Natural killer cell treated with Interleukin-12 subunit alpha and Interleukin-12 subunit beta and Interleukin-15 and Interleukin-18, amount 100 ng/mL, for 72 hours (primary cell): ENCODE measurements around the gene MED12L. TPM values are rescaled to one million over a fixed set of nuclear protein-coding genes. Genes with fewer than 3 reads are reported as not detected.
"Not testable (repeated sequence)": the region's sequence is repeated elsewhere in the genome, so short reads cannot be mapped to it uniquely, and the experiment has no call there.

Experiments used
- ATAC-seq, 2 donors: fragments of 150-1000 bp; cut with Tn5 transposase in 1 of 2; sonication (Bioruptor Pico), chemical (Tn5 transposase) in 1 of 2; 2 replicates each; pipeline ENCODE4 v1.10.0; 2021
- DNase-seq: peaks from one replicate; pipeline ENCODE4 v3.0.0; 2022; ENCODE audit warnings: low spot score
- H3K27ac Mint-ChIP-seq, 2 donors: 1 replicate in 1 of 2; 2 replicates in 1 of 2; pipeline ENCODE4 v1.8.0; 2022; ENCODE audit warnings: mixed read lengths in 2 of 2, mild to moderate bottlenecking in 1 of 2, moderate library complexity in 1 of 2
- H3K27me3 Mint-ChIP-seq, 2 donors: 1 replicate in 1 of 2; 2 replicates in 1 of 2; pipeline ENCODE4 v1.8.0; 2022; ENCODE audit warnings: mixed read lengths in 2 of 2
- H3K36me3 Mint-ChIP-seq: one replicate; pipeline ENCODE4 v1.8.0; 2022; ENCODE audit warnings: mixed read lengths
- H3K4me1 Mint-ChIP-seq, 2 donors: 1 replicate in 1 of 2; 2 replicates in 1 of 2; pipeline ENCODE4 v1.8.0; 2022; ENCODE audit warnings: low read depth in 2 of 2, mixed read lengths in 2 of 2, mild to moderate bottlenecking in 1 of 2
- H3K4me3 Mint-ChIP-seq: one replicate; pipeline ENCODE4 v1.8.0; 2022; ENCODE audit warnings: mixed read lengths
- H3K9me3 Mint-ChIP-seq: 2 replicates; pipeline ENCODE4 v1.8.0; 2022; ENCODE audit warnings: mixed read lengths
- total RNA-seq, 2 donors: library from RNA; stranded (reverse); gene quantifications; one replicate each; pipeline ENCODE4 v1.2.3, GENCODE V29; 2022

Gene MED12L
- total RNA-seq: 1 to 10 TPM; 1.7 to 2.8 TPM

- H3K27me3 Mint-ChIP-seq: peaks cover 26 to 60% of the 10 kb centered on the region in 2 donors
- ATAC-seq (peak; percentile 88 to 92), DNase-seq (peak; percentile 81)
- no peak within 1 kb of the TSS for H3K27ac Mint-ChIP-seq
- no peaks in the 10 kb centered on the region for H3K36me3 Mint-ChIP-seq
- H3K4me3 Mint-ChIP-seq: peak within 1 kb of the TSS; percentile 81
- no peaks in the 10 kb centered on the region for H3K9me3 Mint-ChIP-seq
- H3K4me1 Mint-ChIP-seq: peaks cover 5 to 9% of the 10 kb centered on the region in 2 donors
Observed at GRCh38 chr3:151085227-151085888, at the start of gene MED12L. TSS of gene MED12L (plus strand) at chr3:151085664. CDS start at chr3:151086927, 1,263 bp downstream.

GRCh38 chr3:151037746-151038477, 47.6 kb upstream of the MED12L start:
- ATAC-seq: no peak
- DNase-seq: no peak

GRCh38 chr3:151044706-151045105, 40.8 kb upstream of the MED12L start:
- no peak overlapping the region for H3K4me3 Mint-ChIP-seq
- H3K36me3 Mint-ChIP-seq: no peaks in the 10 kb centered on the region
- H3K27me3 Mint-ChIP-seq: peaks cover 2 to 46% of the 10 kb centered on the region in 2 donors
- ATAC-seq (no peak), DNase-seq (no peak)
- no peaks in the 10 kb centered on the region for H3K9me3 Mint-ChIP-seq
- H3K27ac Mint-ChIP-seq: no peak overlapping the region
- no peaks in the 10 kb centered on the region for H3K4me1 Mint-ChIP-seq

More at GRCh38 chr3:151037746-151038477, 47.6 kb upstream of the MED12L start:
- Mint-ChIP-seq H3K27ac (no peak overlapping the region), H3K4me1 (no peaks in the 10 kb centered on the region), H3K4me3 (no peak overlapping the region), H3K9me3 (no peaks in the 10 kb centered on the region), H3K36me3 (no peaks in the 10 kb centered on the region), H3K27me3 (peaks cover 0 to 11% of the 10 kb centered on the region in 2 donors)

GRCh38 chr3:151047636-151048035, 37.8 kb upstream of the MED12L start:
- Mint-ChIP-seq H3K4me1 (no peaks in the 10 kb centered on the region), H3K9me3 (no peaks in the 10 kb centered on the region), H3K27ac (no peak overlapping the region), H3K27me3 (peaks cover 2 to 37% of the 10 kb centered on the region in 2 donors), H3K4me3 (no peak overlapping the region), H3K36me3 (no peaks in the 10 kb centered on the region)
- ATAC-seq (no peak), DNase-seq (no peak)

GRCh38 chr3:151051533-151051932, 33.9 kb upstream of the MED12L start:
- no peaks in the 10 kb centered on the region for H3K9me3 Mint-ChIP-seq
- no peaks in the 10 kb centered on the region for H3K36me3 Mint-ChIP-seq
- H3K27ac Mint-ChIP-seq: no peak overlapping the region

GRCh38 chr3:151052346-151052745, 33.1 kb upstream of the MED12L start:
- no peak overlapping the region for H3K4me3 Mint-ChIP-seq
- H3K36me3 Mint-ChIP-seq: no peaks in the 10 kb centered on the region
- H3K4me1 Mint-ChIP-seq: no peaks in the 10 kb centered on the region
- DNase-seq: no peak
- H3K27me3 Mint-ChIP-seq: peaks cover 11 to 30% of the 10 kb centered on the region in 2 donors
- ATAC-seq: no peak
- no peak overlapping the region for H3K27ac Mint-ChIP-seq
- H3K9me3 Mint-ChIP-seq: no peaks in the 10 kb centered on the region

More at GRCh38 chr3:151051533-151051932, 33.9 kb upstream of the MED12L start:
- ATAC-seq (no peak), DNase-seq (no peak)
- no peaks in the 10 kb centered on the region for H3K4me1 Mint-ChIP-seq
- H3K27me3 Mint-ChIP-seq: peaks cover 7 to 31% of the 10 kb centered on the region in 2 donors
- H3K4me3 Mint-ChIP-seq: no peak overlapping the region

GRCh38 chr3:151052756-151053155, 32.7 kb upstream of the MED12L start:
- DNase-seq: no peak
- H3K27ac Mint-ChIP-seq: no peak overlapping the region
- ATAC-seq: no peak
- peaks cover 12 to 33% of the 10 kb centered on the region in 2 donors for H3K27me3 Mint-ChIP-seq
- no peaks in the 10 kb centered on the region for H3K36me3 Mint-ChIP-seq
- no peak overlapping the region for H3K4me3 Mint-ChIP-seq
- no peaks in the 10 kb centered on the region for H3K9me3 Mint-ChIP-seq
- no peaks in the 10 kb centered on the region for H3K4me1 Mint-ChIP-seq

GRCh38 chr3:151058740-151059139, 26.7 kb upstream of the MED12L start:
- Mint-ChIP-seq H3K27me3 (peaks cover 16 to 27% of the 10 kb centered on the region in 2 donors), H3K4me3 (no peak overlapping the region), H3K27ac (no peak overlapping the region), H3K9me3 (no peaks in the 10 kb centered on the region), H3K4me1 (no peaks in the 10 kb centered on the region), H3K36me3 (no peaks in the 10 kb centered on the region)
- DNase-seq: no peak
- no peak for ATAC-seq

GRCh38 chr3:151062611-151063010, 22.9 kb upstream of the MED12L start:
- H3K36me3 Mint-ChIP-seq: no peaks in the 10 kb centered on the region
- H3K4me1 Mint-ChIP-seq: no peaks in the 10 kb centered on the region
- H3K27ac Mint-ChIP-seq: no peak overlapping the region
- H3K27me3 Mint-ChIP-seq: peaks cover 4 to 16% of the 10 kb centered on the region in 2 donors
- DNase-seq: no peak
- H3K9me3 Mint-ChIP-seq: no peaks in the 10 kb centered on the region
- H3K4me3 Mint-ChIP-seq: no peak overlapping the region
- no peak for ATAC-seq

- ATAC-seq: no peak
- Mint-ChIP-seq H3K36me3 (no peaks in the 10 kb centered on the region), H3K27ac (no peak overlapping the region), H3K9me3 (no peaks in the 10 kb centered on the region), H3K4me1 (no peaks in the 10 kb centered on the region), H3K4me3 (no peak overlapping the region), H3K27me3 (peaks cover 0 to 7% of the 10 kb centered on the region in 2 donors)
- DNase-seq: no peak
Observed at GRCh38 chr3:151067158-151067557, 18.3 kb upstream of the MED12L start.

GRCh38 chr3:151072842-151073241, 12.6 kb upstream of the MED12L start:
- ATAC-seq, H3K27me3 Mint-ChIP-seq, H3K36me3 Mint-ChIP-seq, H3K27ac Mint-ChIP-seq, H3K4me1 Mint-ChIP-seq, DNase-seq, H3K9me3 Mint-ChIP-seq, H3K4me3 Mint-ChIP-seq: not testable (repeated sequence)

GRCh38 chr3:151074256-151074655, 11.2 kb upstream of the MED12L start:
- Mint-ChIP-seq H3K9me3 (no peaks in the 10 kb centered on the region), H3K4me3 (no peak overlapping the region)
- no peak for DNase-seq

GRCh38 chr3:151075869-151076562, 9.4 kb upstream of the MED12L start:
- no peak for ATAC-seq
- H3K27ac Mint-ChIP-seq: no peak overlapping the region
- no peaks in the 10 kb centered on the region for H3K4me1 Mint-ChIP-seq
- DNase-seq: no peak
- no peak overlapping the region for H3K4me3 Mint-ChIP-seq
- H3K9me3 Mint-ChIP-seq: no peaks in the 10 kb centered on the region
- peaks cover 3 to 8% of the 10 kb centered on the region in 2 donors for H3K27me3 Mint-ChIP-seq
- no peaks in the 10 kb centered on the region for H3K36me3 Mint-ChIP-seq

More at GRCh38 chr3:151074256-151074655, 11.2 kb upstream of the MED12L start:
- no peaks in the 10 kb centered on the region for H3K36me3 Mint-ChIP-seq
- H3K27me3 Mint-ChIP-seq: no peaks in the 10 kb centered on the region
- no peak overlapping the region for H3K27ac Mint-ChIP-seq
- ATAC-seq: no peak
- H3K4me1 Mint-ChIP-seq: no peaks in the 10 kb centered on the region

- no peak overlapping the region for H3K27ac Mint-ChIP-seq
- ATAC-seq (no peak), DNase-seq (no peak)
- no peaks in the 10 kb centered on the region for H3K36me3 Mint-ChIP-seq
- no peaks in the 10 kb centered on the region for H3K9me3 Mint-ChIP-seq
- H3K4me3 Mint-ChIP-seq: no peak overlapping the region
- no peaks in the 10 kb centered on the region for H3K4me1 Mint-ChIP-seq
- H3K27me3 Mint-ChIP-seq: peaks cover 6 to 8% of the 10 kb centered on the region in 2 donors
Observed at GRCh38 chr3:151076626-151077025, 8.8 kb upstream of the MED12L start.
